GM18520 (cell line): ENCODE data around the gene LINS1.
"Not testable (repeated sequence)": the region's sequence is repeated elsewhere in the genome, so short reads cannot be mapped to it uniquely, and the experiment has no call there.

ENCODE experiments used
- ATAC-seq: cut with Tn5 transposase; IDR thresholded peaks from one replicate; pipeline ENCODE4 v1.9.1; 2021; ENCODE audit not compliant: unreplicated experiment

Gene LINS1

DNA sequence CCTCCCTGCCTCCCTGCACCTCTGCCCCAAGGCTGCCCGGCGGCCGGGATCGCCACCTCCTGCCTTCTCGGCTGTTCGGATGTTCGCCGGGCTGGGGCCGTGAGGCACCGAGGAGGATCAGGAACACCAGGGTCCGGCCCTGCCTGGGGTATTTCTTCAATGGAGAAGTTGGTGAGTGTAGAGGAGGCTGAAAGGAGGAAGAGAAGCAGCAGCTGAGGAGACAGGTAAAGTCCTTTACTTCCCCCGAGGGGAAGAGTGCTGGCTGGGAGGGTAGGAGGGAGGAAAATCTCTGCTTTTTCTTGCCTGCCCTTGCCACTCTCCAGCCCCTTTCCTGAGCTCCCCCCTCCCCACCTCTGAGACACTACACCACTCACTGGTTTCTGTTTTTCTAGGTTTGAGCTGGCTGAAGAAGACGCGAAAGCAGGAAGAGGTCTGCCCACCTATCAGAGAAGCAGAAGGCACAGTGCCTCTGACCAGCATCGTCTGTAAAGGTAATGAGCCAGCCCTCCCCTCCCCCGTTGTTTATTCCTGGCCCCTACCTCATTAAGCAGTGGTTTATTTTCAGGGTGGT lies 924 bp upstream of the LINS1 start:
- ATAC-seq = no peak

GRCh38 chr15:100601617-100602063 lies 344 bp downstream of the LINS1 start:
- ATAC-seq = no peak

DNA sequence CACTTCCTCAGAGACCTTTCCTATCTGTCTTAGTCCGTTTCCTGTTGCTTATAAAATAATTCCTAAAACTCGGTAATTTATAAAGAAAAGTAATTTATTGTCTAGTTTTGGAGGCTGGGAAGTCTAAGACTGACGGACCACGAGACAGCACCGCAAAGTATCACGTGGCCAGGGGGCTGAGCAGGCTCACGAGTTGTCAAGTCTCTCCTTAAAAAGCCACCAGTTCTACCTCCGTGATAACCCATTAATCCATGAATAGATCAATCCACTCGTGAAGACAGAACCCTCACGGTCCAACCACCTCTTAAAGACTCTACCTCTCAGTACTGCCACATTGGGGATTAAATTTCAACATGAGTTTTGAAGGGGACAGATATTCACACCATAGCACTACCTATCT lies 821 bp downstream of the LINS1 start:
- ATAC-seq = no peak

- ATAC-seq = no peak
Measured at GRCh38 chr15:100598655-100599054, 3.3 kb downstream of the LINS1 start.

DNA sequence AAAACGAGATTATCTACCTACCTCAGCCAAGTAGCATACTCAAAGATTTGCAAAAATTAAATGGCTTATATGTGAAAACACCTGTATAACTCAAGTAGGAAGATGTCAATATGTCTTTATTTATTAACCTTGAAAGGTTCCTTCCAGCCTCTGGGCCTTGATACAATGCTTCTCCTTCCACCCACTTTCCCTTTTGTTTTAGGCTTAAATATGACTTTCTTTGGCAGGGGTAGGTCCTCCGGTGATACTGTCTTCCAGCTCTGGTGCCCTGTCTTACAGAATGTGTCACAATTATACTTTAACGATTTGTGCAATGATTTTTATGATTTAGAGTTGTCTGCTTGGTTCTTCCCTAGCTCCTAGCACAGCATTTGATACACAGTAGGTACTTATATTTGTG lies 4.1 kb downstream of the LINS1 start:
- ATAC-seq = no peak

GRCh38 chr15:100596792-100597191 lies 5.2 kb downstream of the LINS1 start:
- ATAC-seq = peak; percentile 73

DNA sequence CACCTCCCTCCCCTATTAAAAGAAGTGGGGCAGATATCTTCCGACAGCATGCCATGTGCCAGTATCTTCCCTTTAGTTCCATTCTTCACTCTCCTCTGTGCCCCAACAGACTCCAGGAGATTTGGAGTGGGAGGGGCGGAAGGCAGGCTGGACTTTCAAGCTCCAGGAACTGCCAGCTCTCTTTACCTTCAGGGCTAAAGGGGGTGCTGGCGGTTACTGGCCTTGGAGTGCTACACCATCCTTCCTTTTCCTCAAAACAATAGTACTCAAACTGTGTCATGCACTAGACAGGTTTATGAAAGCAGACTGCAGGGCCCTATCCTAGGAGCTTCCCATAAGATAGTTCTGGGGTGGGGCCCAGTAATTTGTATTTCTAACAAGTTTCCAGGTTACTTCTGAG lies 6.0 kb downstream of the LINS1 start:
- no peak for ATAC-seq

DNA sequence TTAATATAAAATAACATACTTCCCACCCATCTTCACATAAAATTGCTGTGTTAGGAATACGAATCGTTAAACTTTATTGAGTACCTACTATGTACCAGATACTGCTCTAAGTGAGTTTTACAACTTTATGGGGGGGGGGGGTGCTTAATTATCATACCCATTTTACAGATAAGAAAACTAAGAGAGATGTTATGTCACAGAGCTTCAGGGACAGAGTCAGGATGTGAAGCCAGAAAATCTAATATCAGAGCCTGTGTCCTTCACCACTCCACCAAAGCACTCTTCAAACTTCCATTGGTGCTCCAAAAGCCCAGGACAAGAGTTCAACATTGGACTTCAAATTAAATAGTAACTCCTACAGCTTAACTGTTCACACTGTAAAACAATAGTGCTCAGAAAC lies 8.6 kb downstream of the LINS1 start:
- no peak for ATAC-seq

DNA sequence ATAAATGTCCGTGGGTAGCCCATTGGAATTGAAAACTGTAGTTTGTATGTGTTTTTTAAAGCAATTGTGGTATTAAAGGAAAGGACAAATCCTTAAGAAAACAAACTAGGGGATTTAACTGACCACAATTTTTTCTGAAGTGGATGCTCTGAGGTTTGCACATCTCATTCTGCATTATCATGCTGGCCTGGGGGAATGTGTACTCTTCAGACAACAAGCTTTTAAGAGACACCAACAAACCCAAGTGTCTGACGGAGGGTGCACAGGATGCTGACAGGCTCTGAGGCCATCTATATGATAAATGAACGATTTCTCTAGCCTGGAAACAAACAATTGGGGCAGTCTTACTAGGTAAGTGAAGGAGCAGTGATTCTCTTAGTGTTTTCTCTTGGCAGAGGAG lies 9.1 kb downstream of the LINS1 start:
- ATAC-seq = no peak

DNA sequence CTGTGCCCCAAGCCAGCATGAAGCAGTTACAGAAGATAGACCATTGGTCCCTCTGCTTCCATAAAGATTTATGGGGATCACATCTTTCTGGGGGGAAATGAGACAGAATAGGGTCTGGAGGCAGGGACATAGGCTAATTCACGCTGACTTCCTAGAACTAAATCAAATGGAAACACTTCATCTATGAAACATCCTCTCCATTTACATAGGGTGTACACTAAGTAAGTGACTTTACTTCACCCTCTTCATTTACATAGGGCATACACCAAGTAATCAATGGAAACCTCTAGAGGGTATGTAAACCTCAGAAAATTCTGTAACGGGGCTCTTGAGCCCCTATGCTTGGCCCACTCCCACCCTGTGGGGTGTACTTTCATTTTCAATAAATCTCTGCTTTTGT lies 10.1 kb downstream of the LINS1 start:
- no peak for ATAC-seq

- ATAC-seq = not testable (repeated sequence)
Measured at GRCh38 chr15:100591163-100591562, 10.8 kb downstream of the LINS1 start.

- no peak for ATAC-seq
Measured at GRCh38 chr15:100588638-100589242, 13.2 kb downstream of the LINS1 start.

- ATAC-seq = no peak
Measured at GRCh38 chr15:100580414-100580813, 21.6 kb downstream of the LINS1 start.

GRCh38 chr15:100573526-100573925 lies 28.5 kb downstream of the LINS1 start:
- ATAC-seq = no peak

- ATAC-seq = no peak
Measured at GRCh38 chr15:100572362-100572983, 29.5 kb downstream of the LINS1 start.

GRCh38 chr15:100571592-100572167 lies 30.3 kb downstream of the LINS1 start:
- ATAC-seq = no peak

GRCh38 chr15:100570735-100571313 lies 31.2 kb downstream of the LINS1 start:
- ATAC-seq = no peak

GRCh38 chr15:100570275-100570674 lies 31.7 kb downstream of the LINS1 start:
- ATAC-seq = no peak

- no peak for ATAC-seq
Measured at GRCh38 chr15:100569391-100569790, 32.6 kb downstream of the LINS1 start.

- ATAC-seq = no peak
Measured at GRCh38 chr15:100566850-100567628, 34.9 kb downstream of the LINS1 start.

GRCh38 chr15:100565591-100565990 lies 36.4 kb downstream of the LINS1 start:
- ATAC-seq = no peak
